Activated T-cell treated with anti-CD3 and anti-CD28 coated beads, Interleukin-2, amount 50 U/mL, for 4 hours (primary cell): Measurements from ENCODE around the gene DNAJC18. TPM values are rescaled to one million over a fixed set of nuclear protein-coding genes. Genes with fewer than 3 reads are reported as not detected.
A peak's percentile ranks its signal among the peaks of the same experiment; 100 is the strongest.
"Not testable (repeated sequence)": the region's sequence is repeated elsewhere in the genome, so short reads cannot be mapped to it uniquely, and the experiment has no call there.

Experiments
- ATAC-seq, 2 donors: fragments of 200-7000 bp; cut with Tn5 transposase; one replicate each; pipeline ENCODE4 v1.10.0; 2021
- DNase-seq: peaks from one replicate; pipeline ENCODE4 v3.0.0-alpha.2; 2020
- H3K27me3 Mint-ChIP-seq: one replicate; pipeline ENCODE4 v1.8.0; 2021; ENCODE audit warnings: low read depth, mixed read lengths
- H3K36me3 Mint-ChIP-seq: one replicate; pipeline ENCODE4 v1.8.0; 2022; ENCODE audit warnings: mixed read lengths; ENCODE audit not compliant: insufficient read depth
- H3K4me1 Mint-ChIP-seq: one replicate; pipeline ENCODE4 v1.8.0; 2021; ENCODE audit warnings: low read depth, mixed read lengths
- H3K4me3 Mint-ChIP-seq: one replicate; pipeline ENCODE4 v1.8.0; 2021; ENCODE audit warnings: mild to moderate bottlenecking, moderate library complexity, mixed read lengths
- H3K9me3 Mint-ChIP-seq: one replicate; pipeline ENCODE4 v1.8.0; 2021; ENCODE audit warnings: mixed read lengths
- total RNA-seq, 3 donors: library from RNA; stranded (reverse); gene quantifications; one replicate each; pipeline ENCODE4 v1.2.1, GENCODE V29; 2021

DNAJC18 gene
- total RNA-seq, 3 donors from 2014 or later = 22.7 to 32.8 (median 26.2) TPM

DNA sequence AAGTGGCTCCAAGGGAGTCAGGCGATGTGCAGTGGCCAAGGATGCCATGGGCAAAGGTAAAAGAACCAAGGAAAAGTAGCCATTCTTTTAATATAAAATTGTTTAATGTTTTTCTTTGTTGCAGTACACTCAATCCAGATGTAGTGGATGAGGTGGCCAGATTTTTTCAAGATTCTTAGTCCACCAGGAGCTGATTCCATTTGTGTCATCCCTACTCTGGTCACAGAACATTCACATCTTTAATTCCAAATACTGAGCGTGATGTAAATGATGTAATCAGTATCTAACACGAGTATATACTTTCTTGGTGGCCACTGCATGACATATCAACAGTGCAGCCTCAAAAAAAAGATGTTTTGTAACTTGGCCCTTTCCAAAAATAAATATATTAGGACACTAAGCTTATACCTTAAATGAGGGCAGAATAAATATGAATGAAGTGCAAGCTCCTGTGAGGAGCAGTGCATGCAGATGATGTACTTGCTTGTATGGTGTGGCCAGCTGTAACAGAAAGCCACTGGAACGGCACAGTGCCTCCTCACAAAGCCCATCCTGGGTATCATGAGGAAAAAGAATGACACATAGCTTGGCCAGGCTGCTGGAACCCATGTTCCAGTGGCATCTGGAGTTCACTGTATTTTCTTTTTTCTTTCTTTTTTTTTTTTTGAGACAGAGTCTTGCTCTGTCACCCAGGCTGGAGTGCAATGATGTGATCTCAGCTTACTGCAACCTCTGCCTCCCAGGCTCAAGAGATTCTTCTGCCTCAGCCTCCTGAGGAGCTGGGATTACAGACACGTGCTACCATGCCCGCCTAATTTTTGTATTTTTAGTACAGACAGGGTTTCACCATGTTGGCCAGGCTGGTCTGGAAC, 29.0 kb downstream of the DNAJC18 start:
- Mint-ChIP-seq H3K27me3 (no peaks in the 10 kb centered on the region), H3K9me3 (no peaks in the 10 kb centered on the region), H3K4me3 (no peak overlapping the region), H3K4me1 (peaks cover 35% of the 10 kb centered on the region), H3K36me3 (peaks cover 3% of the 10 kb centered on the region)
- no peak for ATAC-seq
- DNase-seq = no peak

DNA sequence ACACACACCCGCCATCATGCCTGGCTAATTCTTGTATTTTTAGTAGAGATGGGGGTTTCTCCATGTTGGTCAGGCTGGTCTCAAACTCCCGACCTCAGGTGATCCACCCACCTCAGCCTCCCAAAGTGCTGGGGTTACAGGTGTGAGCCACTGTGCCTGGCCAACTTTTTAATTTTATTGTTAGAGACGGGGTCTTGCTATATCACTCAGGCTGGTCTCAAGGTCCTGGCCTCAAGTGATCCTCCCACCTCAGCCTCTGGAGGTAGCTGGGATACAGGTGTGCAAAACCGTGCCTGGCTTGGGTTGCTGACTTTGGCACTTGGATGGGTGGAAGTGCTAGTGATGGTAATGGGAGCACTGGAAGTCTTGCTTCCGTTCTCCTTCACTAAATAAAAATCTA, 30.2 kb downstream of the DNAJC18 start:
- not testable (repeated sequence) for DNase-seq, H3K27me3 Mint-ChIP-seq
- H3K4me1 Mint-ChIP-seq = peaks cover 29% of the 10 kb centered on the region

DNA sequence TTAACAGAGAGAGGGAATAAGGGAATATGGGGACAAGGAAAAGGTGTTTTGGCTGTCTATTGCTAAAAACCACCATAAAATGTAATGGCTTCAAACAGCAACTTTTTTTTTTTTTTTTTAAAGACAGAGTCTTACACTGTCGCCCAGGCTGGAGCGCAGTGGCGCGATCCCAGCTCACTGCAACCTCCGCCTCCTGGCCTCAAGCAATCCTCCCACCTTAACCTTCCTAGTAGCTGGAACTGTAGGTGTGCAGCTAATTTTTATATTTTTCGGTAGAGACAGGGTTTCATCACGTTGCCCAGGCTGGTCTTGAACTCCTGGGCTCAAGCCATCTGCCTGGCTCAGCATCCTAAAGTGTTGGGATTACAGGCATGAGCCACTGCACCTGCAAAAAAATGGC, 31.1 kb downstream of the DNAJC18 start:
- Mint-ChIP-seq H3K36me3 (peaks cover 3% of the 10 kb centered on the region), H3K9me3 (no peaks in the 10 kb centered on the region), H3K4me1 (peaks cover 29% of the 10 kb centered on the region), H3K4me3 (no peak overlapping the region), H3K27me3 (no peaks in the 10 kb centered on the region)
- DNase-seq (no peak), ATAC-seq (no peak)

More for the DNA sequence above, 30.2 kb downstream of the DNAJC18 start:
- not testable (repeated sequence) for H3K36me3 Mint-ChIP-seq, H3K4me3 Mint-ChIP-seq, H3K9me3 Mint-ChIP-seq, ATAC-seq

DNA sequence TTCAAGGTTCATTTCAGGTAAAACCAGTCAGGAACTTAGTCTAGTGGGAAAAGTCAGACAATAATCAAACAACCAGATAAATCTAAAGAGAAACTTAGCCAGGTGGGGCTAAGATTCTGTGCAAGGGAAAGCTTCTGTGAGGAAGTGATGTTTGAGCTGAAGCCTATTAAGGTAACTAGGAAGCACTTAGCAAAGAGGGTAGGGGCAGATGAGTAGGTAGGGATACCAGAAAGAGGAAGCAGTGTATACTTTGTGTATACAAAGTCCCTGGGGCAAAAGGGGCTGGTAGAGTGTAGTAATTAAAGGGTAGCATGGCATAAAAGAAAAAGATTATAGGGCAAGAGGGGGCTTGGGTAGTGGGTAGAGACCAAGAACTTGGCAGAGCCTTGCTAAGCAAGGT, 31.8 kb downstream of the DNAJC18 start:
- peaks cover 3% of the 10 kb centered on the region for H3K36me3 Mint-ChIP-seq
- no peak overlapping the region for H3K4me3 Mint-ChIP-seq
- no peaks in the 10 kb centered on the region for H3K27me3 Mint-ChIP-seq
- ATAC-seq = no peak
- no peak for DNase-seq
- no peaks in the 10 kb centered on the region for H3K9me3 Mint-ChIP-seq
- peaks cover 31% of the 10 kb centered on the region for H3K4me1 Mint-ChIP-seq

DNA sequence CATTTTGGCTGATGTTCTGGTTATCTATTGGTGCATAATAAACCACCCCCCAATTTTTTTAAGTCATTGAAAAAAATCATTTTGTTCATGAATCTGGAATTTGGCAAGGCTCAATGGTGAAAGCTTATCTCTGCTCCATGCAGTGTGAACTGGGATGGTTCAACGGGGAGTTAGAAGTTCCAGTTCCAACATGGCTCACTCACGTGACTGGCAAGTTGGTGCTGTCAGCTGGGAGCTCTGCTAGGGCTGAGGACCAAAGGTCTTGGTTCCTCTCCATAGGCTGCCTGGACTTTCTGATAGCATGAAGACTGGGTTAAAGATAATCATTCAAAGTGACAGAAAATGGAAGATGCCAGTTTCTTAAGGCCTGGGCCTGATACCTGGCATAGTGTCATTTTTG, 32.4 kb downstream of the DNAJC18 start:
- Mint-ChIP-seq H3K9me3 (no peaks in the 10 kb centered on the region), H3K27me3 (no peaks in the 10 kb centered on the region), H3K36me3 (peaks cover 3% of the 10 kb centered on the region), H3K4me3 (no peak overlapping the region), H3K4me1 (peaks cover 34% of the 10 kb centered on the region)
- ATAC-seq (no peak), DNase-seq (no peak)

DNA sequence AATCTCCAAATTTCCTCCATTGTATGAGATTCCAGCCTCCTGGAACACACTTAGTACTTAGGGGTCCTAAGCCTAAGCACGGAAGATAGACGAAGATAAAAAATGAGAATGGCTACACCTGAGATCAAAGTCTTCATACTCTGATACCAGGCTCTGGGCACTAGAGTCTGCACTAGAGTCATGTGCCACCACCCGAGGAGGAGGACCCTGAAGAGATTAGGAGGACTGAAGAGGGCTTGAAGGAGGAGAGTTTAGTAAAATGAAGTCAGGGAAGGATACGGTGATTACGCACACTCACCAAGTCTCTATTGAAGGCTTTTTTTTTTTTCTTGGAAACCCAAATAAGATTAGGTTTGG, 34.9 kb downstream of the DNAJC18 start:
- DNase-seq = no peak
- Mint-ChIP-seq H3K36me3 (peaks cover under 1% of the 10 kb centered on the region), H3K4me3 (peak overlapping the region; percentile 87), H3K9me3 (no peaks in the 10 kb centered on the region), H3K27me3 (no peaks in the 10 kb centered on the region), H3K4me1 (peaks cover 35% of the 10 kb centered on the region)
- ATAC-seq = no peak

DNA sequence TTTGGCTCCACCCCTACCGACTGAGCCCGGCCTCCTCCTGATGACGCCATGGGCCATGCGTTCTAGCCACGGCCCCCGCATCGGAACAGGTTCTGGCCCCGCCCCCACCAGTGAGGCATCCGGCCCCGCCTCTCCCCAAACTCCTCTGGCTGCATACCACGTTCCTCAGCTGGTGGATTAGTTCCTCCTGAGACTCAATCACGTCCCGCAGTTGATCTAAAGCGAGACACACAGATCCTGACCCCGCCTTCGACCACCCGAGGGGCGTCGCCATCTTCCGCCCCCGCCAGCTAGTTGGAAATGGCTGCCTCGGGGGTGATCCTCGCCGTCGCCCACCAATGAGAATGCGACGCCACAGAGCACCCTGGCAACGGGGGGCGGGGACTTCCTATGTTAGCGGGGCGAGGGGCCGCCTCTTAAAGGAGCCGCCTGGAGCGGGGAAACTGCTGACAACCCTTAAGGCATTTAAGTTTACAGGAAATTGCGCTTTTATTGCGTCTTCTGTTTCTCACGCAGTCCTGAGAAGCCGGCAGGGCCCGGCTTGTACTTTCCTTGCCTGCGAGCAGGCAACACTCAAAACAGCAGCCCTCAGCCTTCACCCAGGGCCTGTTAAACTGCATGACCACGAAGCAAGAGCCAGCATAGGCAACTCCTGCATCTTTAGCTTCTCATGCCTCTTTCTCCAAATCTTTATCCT, 35.4 kb downstream of the DNAJC18 start, which contains the start of gene SPATA24:
SPATA24 (minus strand) TSS at position 303 of the 697 bp plus-strand sequence; CDS start at position 274, 29 bp downstream.
- H3K9me3 Mint-ChIP-seq = no peaks in the 10 kb centered on the region
- peak; percentile 90 to 94 for ATAC-seq

DNA sequence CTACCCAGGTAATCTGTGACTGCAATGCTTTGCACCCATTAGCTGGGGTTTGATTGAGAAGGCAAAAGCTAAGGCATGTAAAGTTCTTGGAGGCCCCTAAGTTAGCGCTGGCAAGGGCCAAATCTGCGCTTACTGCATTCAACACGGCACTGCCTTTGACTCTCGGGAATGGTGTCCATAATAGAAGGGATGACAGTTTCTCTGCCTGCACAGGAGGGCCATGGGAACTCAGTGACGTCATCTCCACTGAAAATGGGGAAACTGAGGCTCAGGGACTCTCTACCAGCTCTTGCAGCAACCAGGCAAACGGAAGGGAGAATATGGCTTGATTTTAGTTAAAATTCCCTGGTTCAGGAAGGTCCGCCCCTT, 35.9 kb downstream of the DNAJC18 start:
- H3K4me3 Mint-ChIP-seq = peak overlapping the region; percentile 87
- no peaks in the 10 kb centered on the region for H3K27me3 Mint-ChIP-seq
- no peak for ATAC-seq
- no peak for DNase-seq
- H3K36me3 Mint-ChIP-seq = peaks cover 4% of the 10 kb centered on the region
- no peaks in the 10 kb centered on the region for H3K9me3 Mint-ChIP-seq
- H3K4me1 Mint-ChIP-seq = peaks cover 39% of the 10 kb centered on the region

More for the DNA sequence above, 35.4 kb downstream of the DNAJC18 start, which contains the start of gene SPATA24:
- Mint-ChIP-seq H3K4me3 (peak within 1 kb of the TSS; percentile 87), H3K27me3 (no peaks in the 10 kb centered on the region), H3K4me1 (peaks cover 39% of the 10 kb centered on the region), H3K36me3 (peaks cover 4% of the 10 kb centered on the region)
- DNase-seq = peak; percentile 97

DNA sequence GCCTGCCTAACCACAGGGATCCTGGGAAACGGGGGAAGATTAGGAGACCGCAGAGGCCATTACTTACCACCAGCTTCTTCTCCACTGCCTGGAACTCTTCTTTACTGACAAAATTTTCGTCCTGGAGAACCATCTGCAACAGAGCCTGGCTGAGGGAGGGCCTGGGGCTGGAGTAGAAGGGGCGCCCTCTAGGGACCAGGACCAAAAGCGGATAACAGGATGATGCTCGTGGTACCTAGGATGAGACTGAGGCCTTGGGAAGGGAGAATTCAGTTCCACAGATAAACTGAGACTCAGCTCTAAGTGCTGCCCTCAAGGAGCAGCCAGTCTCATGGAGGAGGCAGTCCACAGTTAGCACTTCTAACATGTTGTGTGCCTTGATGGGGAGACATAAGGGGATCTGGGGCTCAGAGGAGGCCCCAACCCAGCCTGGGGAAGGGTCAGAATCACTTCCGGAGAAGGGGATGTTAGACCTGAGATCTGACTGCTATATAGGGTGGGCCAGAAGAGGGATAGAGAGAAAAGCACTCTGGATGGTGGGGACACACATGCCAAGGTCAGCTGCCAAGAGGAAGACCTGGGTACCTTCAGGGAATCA, 36.7 kb downstream of the DNAJC18 start:
- Mint-ChIP-seq H3K36me3 (peaks cover 4% of the 10 kb centered on the region), H3K9me3 (no peaks in the 10 kb centered on the region), H3K4me1 (peaks cover 35% of the 10 kb centered on the region), H3K4me3 (peak overlapping the region; percentile 87), H3K27me3 (no peaks in the 10 kb centered on the region)
- ATAC-seq (no peak), DNase-seq (no peak)

DNA sequence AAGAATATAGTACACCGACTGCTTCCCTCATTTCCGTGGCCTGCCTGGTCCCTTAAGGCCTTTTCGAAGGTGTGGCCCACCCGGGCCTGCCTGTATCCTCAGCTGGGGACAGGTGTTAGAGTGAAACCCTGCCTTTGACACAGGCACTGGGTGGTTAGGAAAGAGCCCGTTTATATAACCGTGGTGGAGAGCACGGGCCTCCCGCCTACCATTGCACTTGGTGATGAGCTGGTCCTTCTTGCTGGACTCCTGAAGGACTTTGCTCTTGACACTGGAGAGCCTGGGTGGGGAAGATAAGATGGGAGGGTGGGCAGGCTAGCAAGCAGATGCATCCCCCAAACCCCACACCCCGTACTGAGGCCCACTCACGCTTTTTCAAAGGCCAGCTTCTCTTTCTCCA, 37.8 kb downstream of the DNAJC18 start:
- no peak for ATAC-seq
- DNase-seq = no peak
- Mint-ChIP-seq H3K4me1 (peaks cover 30% of the 10 kb centered on the region), H3K9me3 (no peaks in the 10 kb centered on the region), H3K36me3 (peaks cover 4% of the 10 kb centered on the region), H3K27me3 (no peaks in the 10 kb centered on the region), H3K4me3 (no peak overlapping the region)

DNA sequence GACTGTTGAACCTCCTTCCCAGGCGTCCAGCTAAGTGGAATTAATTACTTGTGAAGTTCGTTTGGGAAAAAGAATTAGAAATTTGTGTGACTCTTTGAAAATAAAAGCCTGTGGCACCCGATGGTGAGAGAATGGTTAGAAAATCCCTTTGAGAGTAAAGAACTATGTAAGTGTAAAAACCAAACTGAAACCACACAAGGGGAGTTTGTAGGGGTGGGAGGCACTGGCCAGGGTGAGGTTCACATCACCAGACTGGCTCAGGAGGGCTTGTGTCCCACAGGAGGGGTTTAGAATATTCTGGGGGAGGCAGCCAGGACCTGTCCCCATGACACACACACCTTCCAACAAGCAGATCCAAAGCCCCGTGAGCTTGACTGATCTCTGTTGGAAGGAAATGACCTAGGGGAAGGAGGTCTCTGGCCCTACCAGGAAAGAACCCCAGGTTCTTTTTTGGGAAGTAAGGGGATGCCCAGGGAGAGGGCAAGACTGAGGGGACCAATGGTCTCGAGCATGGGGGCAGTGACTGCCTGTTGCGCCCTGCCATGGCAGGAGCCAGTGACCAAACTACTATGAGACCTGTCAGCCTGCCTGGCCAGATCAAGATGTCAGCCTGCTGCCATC, 39.7 kb downstream of the DNAJC18 start:
- Mint-ChIP-seq H3K4me1 (peaks cover 28% of the 10 kb centered on the region), H3K36me3 (peaks cover 4% of the 10 kb centered on the region), H3K9me3 (no peaks in the 10 kb centered on the region), H3K27me3 (no peaks in the 10 kb centered on the region), H3K4me3 (no peak overlapping the region)
- ATAC-seq (no peak), DNase-seq (no peak)

DNA sequence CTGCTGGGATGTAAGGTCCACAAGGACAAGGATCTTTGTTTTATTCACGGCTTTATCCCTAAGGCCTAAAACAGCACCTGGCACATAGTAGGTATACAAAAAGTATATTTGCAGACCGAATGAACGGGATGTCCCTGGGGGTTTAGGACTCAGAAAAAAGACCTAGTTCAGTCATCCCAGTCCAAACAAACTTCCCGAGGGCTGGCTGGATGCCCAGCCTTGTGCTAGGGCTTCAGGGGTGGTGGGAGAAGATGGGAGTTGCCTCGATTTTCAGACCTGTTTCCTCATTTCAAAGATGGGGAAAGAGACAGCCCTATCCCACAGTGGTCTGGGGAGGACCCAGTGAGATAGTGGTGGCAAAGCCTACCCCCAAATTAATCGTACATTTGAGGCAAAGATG, 41.4 kb downstream of the DNAJC18 start:
- H3K9me3 Mint-ChIP-seq = no peaks in the 10 kb centered on the region
- H3K36me3 Mint-ChIP-seq = peaks cover 4% of the 10 kb centered on the region
- DNase-seq (no peak), ATAC-seq (no peak)
- H3K4me1 Mint-ChIP-seq = peaks cover 16% of the 10 kb centered on the region
- H3K4me3 Mint-ChIP-seq = no peak overlapping the region
- no peaks in the 10 kb centered on the region for H3K27me3 Mint-ChIP-seq

DNA sequence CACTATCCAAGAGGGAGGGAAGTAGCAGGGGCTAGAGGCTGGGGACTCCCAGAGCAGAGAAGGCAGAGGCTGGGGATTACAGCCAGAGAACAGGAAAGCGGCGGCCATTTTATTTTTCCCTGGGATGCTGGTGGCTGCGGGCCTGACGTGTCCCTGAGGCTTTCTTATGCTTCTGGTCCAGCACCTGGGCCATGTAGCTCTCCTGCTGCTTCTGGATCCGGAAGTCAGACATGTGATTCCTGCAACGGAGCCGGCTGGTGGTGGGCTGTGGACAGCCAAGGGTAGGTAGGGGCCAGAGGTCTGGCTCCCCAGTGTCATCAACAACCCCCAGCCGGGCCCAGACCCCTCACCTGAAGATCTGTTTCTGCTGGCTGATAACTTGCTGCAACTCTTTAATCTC, 42.6 kb downstream of the DNAJC18 start:
- Mint-ChIP-seq H3K4me1 (peaks cover 15% of the 10 kb centered on the region), H3K36me3 (peaks cover 4% of the 10 kb centered on the region), H3K9me3 (no peaks in the 10 kb centered on the region), H3K4me3 (no peak overlapping the region), H3K27me3 (no peaks in the 10 kb centered on the region)
- ATAC-seq (no peak), DNase-seq (no peak)
